ENCODE results near the gene SHANK2. TPM values are rescaled to one million over a fixed set of nuclear protein-coding genes. Genes with fewer than 3 reads are reported as not detected.
A peak's percentile ranks its signal among the peaks of the same experiment; 100 is the strongest.

The SHANK2 gene
- total RNA-seq, 4 donors from 2014 or later = 10.8 to 25.3 (median 15.6) TPM

DNA sequence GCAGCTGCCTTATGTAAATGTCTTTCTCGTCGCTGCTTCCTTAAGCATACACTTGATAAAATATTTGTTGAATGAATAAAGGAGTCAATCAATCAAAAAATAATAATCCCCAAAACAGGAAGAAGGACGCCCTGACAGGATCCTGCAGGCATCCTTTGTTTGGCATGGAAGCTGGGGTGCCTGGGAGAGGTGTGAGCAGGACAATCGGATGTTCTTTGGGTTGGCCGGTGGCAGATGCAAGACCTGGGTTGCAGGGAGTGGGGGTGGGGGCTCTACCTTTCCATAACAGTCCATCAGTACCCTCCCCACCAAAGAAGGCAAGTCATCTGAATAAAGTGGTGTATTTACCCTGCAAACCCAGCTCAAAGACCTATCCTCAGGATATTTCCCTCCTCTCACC is 1.4 kb upstream of the SHANK2 start:
- Histone ChIP-seq H3K4me3 (no peak overlapping the region), H3K27ac (replicated peaks in 1 of 4) (no peak overlapping the region), H3K27me3 (peaks cover 6 to 81% (median 29%) of the 10 kb centered on the region in 4 donors), H3K4me1 (peaks cover 15 to 32% (median 30%) of the 10 kb centered on the region in 4 donors), H3K36me3 (no peaks in the 10 kb centered on the region), H3K9me3 (peaks cover 0 to 14% (median 3%) of the 10 kb centered on the region in 4 donors)
- 59% methylated on average over 5 of the region's 5 CpGs for WGBS
- TF ChIP-seq, protein P1, sequence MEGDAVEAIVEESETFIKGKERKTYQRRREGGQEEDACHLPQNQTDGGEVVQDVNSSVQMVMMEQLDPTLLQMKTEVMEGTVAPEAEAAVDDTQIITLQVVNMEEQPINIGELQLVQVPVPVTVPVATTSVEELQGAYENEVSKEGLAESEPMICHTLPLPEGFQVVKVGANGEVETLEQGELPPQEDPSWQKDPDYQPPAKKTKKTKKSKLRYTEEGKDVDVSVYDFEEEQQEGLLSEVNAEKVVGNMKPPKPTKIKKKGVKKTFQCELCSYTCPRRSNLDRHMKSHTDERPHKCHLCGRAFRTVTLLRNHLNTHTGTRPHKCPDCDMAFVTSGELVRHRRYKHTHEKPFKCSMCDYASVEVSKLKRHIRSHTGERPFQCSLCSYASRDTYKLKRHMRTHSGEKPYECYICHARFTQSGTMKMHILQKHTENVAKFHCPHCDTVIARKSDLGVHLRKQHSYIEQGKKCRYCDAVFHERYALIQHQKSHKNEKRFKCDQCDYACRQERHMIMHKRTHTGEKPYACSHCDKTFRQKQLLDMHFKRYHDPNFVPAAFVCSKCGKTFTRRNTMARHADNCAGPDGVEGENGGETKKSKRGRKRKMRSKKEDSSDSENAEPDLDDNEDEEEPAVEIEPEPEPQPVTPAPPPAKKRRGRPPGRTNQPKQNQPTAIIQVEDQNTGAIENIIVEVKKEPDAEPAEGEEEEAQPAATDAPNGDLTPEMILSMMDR (IDR thresholded peaks at IDR 0.05) = no peak
- no peak for TF ChIP-seq EP300 (IDR thresholded peaks at IDR 0.05)
- no peak for TF ChIP-seq POLR2AphosphoS5 (IDR thresholded peaks at IDR 0.05)
- TF ChIP-seq POLR2A (IDR thresholded peaks at IDR 0.05; ENCODE audit: low read depth) = no peak
- DNase-seq (ENCODE audit: extremely low spot score) = no peak
- intact Hi-C loops (cut with DNase I) = no loop called here

- peak overlapping the region in 1 of 4 donors; percentile 34 for H3K27ac ChIP-seq (replicated peaks in 1 of 4)
- H3K4me1 ChIP-seq = peaks cover 15 to 32% (median 30%) of the 10 kb centered on the region in 4 donors
- peaks cover 0 to 6% (median 2%) of the 10 kb centered on the region in 4 donors for H3K9me3 ChIP-seq
- peaks cover 6 to 88% (median 31%) of the 10 kb centered on the region in 4 donors for H3K27me3 ChIP-seq
- 7% methylated on average over 23 of the region's 40 CpGs for WGBS
- no peaks in the 10 kb centered on the region for H3K36me3 ChIP-seq
- TF ChIP-seq, protein P1 (IDR thresholded peaks at IDR 0.05) = no peak
- TF ChIP-seq POLR2A (IDR thresholded peaks at IDR 0.05; ENCODE audit: low read depth) (no peak), POLR2AphosphoS5 (IDR thresholded peaks at IDR 0.05) (no peak), EP300 (IDR thresholded peaks at IDR 0.05) (no peak)
- intact Hi-C loops (cut with DNase I) = no loop called here
- no peak for DNase-seq (ENCODE audit: extremely low spot score)
- peak overlapping the region; percentile 46 to 63 (median 54) for H3K4me3 ChIP-seq
Observed at GRCh38 chr11:71252770-71253730, 673 bp upstream of the SHANK2 start.

- DNase-seq (ENCODE audit: extremely low spot score) = no peak
- H3K27me3 ChIP-seq = peaks cover 6 to 95% (median 31%) of the 10 kb centered on the region in 4 donors
- H3K36me3 ChIP-seq = no peaks in the 10 kb centered on the region
- peak overlapping the region; percentile 46 to 63 (median 54) for H3K4me3 ChIP-seq
- H3K4me1 ChIP-seq = peaks cover 15 to 32% (median 30%) of the 10 kb centered on the region in 4 donors
- WGBS = 2% methylated on average over 12 of the region's 59 CpGs
- no peaks in the 10 kb centered on the region for H3K9me3 ChIP-seq
- H3K27ac ChIP-seq (replicated peaks in 1 of 4) = peak overlapping the region in 1 of 4 donors; percentile 34
- TF ChIP-seq POLR2AphosphoS5 (IDR thresholded peaks at IDR 0.05) = no peak
- TF ChIP-seq, protein P1 (IDR thresholded peaks at IDR 0.05) = peak in 1 of 3 experiments; percentile 38
- intact Hi-C loops (cut with DNase I) = no loop called here
Observed at GRCh38 chr11:71251761-71252268, 562 bp downstream of the SHANK2 start.

DNA sequence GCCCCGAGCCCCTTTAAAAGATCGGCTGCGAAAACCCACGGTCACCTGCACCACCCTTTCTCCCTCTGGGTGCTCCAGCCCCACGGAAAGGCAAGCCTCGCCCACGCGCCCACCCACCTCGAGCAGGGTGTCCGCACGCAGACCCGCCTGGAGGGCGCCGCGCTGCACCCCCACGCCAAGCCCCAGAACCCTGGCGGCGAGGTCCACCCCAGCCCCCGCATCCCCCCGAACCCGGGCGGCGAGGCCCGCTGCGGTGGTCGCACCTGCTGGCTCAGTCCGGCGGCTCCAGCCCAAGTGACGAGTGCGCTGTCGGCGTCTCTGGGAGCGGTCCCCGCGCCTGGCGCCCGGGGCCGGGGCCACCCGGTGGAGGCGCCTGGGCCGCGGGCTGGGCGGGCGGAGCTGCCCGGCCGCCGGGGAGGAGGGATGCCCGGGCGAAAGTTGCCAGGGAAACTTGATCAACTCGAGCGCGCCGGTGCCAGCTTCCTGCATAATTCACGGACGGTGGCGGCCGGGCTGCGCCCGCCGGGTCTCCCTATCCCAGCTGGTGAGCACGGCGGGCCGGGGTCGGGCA is 1.1 kb downstream of the SHANK2 start:
- WGBS = 18% methylated on average over 6 of the region's 64 CpGs
- Histone ChIP-seq H3K9me3 (no peaks in the 10 kb centered on the region), H3K27me3 (peaks cover 6 to 97% (median 31%) of the 10 kb centered on the region in 4 donors), H3K27ac (replicated peaks in 1 of 4) (no peak overlapping the region), H3K4me3 (peak overlapping the region; percentile 46 to 63 (median 54)), H3K36me3 (no peaks in the 10 kb centered on the region), H3K4me1 (peaks cover 15 to 32% (median 30%) of the 10 kb centered on the region in 4 donors)
- intact Hi-C loops (cut with DNase I) = no loop called here
- no peak for TF ChIP-seq POLR2A (IDR thresholded peaks at IDR 0.05; ENCODE audit: low read depth)
- TF ChIP-seq, protein P1 (IDR thresholded peaks at IDR 0.05) = no peak
- no peak for TF ChIP-seq POLR2AphosphoS5 (IDR thresholded peaks at IDR 0.05)
- no peak for TF ChIP-seq EP300 (IDR thresholded peaks at IDR 0.05)
- DNase-seq (ENCODE audit: extremely low spot score) = no peak
